AG08395 (cell line): ENCODE results near the gene PXT1.
A peak's percentile ranks its signal among the peaks of the same experiment; 100 is the strongest.
"Not testable (repeated sequence)": the region's sequence is repeated elsewhere in the genome, so short reads cannot be mapped to it uniquely, and the experiment has no call there.

Experiments used
- DNase-seq: peaks from one replicate; pipeline ENCODE4 v3.0.0; 2012; ENCODE audit warnings: mixed read lengths, low spot score

The PXT1 gene

DNA sequence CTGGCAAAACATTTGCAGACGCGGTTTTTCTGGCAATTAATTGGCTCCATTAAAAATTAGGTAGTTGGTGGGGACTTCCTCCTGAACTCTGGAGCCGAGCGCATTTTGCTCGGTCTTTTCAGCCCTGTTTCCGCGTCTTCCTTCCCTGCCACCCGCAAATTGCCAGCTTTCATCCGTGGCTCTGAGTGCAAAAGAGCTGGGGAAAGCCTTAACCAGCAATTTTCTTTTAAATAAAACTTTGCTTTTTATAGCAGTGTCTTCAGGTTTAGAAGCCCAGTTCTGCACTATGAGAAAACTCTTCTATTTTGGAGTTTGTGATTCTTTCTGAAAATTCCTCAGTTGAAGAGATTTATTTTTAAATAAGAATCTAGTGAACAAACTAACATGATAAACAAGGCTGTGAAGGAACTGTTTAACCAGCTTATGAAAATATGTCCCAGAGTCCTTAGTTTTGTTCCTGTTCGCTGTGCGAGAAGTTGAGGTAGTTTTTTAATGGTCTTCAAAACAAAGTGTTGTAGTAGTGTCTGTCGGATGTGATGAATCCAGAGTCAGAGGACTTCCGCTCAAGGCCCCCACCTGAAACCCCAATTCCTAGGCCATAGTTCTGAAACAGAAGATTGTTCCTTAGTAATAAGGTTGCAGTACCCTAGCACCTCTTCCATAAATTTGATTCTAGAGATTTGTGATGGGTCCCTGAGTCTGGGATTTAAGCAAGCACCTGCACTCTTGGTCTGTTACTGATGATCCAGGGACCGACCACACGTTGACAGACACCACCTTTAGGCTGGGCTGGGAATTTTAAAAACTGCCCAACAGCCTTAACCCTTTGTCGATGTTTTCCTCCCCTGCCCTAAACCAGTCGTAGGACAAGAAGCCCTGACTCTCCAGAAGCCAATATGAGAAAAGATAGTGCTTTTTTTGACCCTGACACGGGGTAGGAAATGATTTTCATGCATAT is 1.1 kb upstream of the PXT1 start:
- no peak for DNase-seq

- no peak for DNase-seq
These were observed 467 bp downstream of the PXT1 start for GRCh38 chr6:36442103-36442670.

DNA sequence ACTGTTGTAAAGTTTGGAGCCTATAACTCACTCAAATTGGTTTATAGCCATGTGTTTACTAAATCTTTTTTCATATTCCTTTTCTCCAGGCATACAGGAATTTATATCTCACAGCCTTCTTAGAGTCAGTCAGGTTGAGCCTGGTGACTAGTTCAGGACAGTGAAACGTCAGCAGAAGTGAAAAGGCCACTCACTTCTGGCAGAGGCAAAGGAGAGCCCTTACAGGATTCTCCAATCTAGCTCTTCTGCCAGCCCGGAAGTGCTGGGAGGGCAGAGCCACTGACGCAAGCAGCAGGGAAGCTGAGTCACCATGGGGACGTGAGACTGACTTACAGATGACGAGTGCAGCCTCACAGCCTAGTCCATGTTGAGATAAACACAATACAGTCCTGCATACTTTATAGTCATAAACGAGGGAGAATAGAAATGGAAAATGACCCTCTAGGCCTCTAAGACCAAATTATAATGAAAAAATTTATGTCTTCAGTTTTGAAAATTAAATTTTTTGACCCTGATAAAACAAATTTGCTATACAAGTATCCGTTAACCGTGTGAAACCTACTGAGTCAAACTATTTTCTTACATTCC is 1.3 kb downstream of the PXT1 start:
- DNase-seq = peak; percentile 97

DNA sequence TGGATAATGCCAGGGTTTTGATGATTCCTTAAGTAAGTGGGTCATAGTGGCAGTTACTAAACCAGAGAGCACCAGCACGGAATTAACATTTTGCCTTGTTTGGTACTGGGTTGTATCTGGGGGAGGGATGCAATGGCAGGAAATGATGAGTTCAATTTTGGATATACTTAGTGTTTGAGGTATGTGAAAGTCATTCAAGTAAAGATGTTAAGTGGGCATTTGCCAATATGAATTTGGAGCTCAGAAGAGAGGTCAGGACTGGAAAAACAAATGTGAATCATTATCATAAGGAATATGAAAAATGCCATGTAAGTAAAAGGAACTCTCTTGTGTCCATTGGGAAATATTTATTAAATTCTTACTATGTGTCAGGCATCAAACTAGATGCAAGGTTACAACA is 6.2 kb downstream of the PXT1 start:
- peak; percentile 26 for DNase-seq

- DNase-seq = peak; percentile 41
These were observed 10.4 kb downstream of the PXT1 start for GRCh38 chr6:36432151-36432671.

- no peak for DNase-seq
These were observed 11.5 kb downstream of the PXT1 start for GRCh38 chr6:36431197-36431596.

GRCh38 chr6:36430351-36430750 is 12.3 kb downstream of the PXT1 start:
- DNase-seq = no peak

- no peak for DNase-seq
These were observed 13.7 kb downstream of the PXT1 start for GRCh38 chr6:36428911-36429310.

DNA sequence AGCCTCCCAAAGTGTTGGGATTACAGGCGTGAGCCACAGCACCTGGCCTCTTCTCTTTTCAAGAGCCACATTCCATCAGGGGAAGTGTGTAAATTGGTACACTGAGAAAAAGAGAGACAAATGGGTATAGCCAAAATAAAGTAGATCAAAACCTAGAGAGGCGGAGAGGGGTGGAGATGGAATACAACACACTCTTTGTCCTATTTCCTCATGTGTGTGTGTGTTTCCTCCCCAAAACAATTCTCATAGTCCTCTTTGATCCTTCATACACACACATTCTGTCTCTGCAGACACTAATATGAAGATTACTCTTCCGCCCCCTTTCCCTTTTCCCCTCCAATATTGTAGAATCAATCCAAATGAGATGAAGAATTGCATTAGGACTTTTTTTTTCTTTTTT is 16.0 kb downstream of the PXT1 start:
- no peak for DNase-seq

DNA sequence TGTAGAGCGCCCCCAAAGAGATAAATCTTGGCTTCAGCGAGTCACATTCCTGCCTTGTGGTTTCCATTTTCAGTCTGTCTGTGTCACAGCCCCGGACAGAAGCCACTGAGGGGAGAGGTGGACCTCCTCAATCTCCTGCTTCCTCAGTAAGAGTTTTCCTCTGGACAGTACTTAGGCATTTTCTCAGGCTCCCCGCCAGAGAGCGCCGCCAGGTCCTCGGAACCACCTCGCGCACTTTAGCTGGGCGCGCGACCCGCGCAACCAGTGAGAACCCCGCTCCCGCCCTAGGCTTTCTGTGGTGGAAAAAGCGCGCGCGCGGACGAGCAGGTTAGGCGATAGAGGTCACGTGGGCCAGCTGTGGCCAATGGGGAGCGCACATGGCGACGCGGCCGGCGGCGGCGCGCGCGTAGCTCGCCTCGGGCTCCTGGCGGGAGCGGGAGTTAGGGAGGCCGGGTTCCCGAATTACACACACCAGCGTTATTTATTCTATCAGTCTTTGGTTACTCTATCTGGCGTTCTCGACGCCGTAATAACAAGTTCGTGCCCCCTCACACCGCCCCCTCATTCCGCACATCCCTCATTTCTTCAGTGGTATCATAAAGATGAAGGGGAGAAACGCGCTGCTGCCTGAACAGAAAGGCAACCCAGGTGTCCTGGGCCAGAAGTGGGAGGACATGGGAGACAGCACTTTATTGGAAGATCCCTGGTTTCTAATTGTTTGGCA is 19.4 kb downstream of the PXT1 start:
- DNase-seq = peak; percentile 99

- DNase-seq = no peak
These were observed 19.9 kb downstream of the PXT1 start for GRCh38 chr6:36422714-36423100.

GRCh38 chr6:36419310-36419709 is 23.3 kb downstream of the PXT1 start:
- DNase-seq = no peak

DNA sequence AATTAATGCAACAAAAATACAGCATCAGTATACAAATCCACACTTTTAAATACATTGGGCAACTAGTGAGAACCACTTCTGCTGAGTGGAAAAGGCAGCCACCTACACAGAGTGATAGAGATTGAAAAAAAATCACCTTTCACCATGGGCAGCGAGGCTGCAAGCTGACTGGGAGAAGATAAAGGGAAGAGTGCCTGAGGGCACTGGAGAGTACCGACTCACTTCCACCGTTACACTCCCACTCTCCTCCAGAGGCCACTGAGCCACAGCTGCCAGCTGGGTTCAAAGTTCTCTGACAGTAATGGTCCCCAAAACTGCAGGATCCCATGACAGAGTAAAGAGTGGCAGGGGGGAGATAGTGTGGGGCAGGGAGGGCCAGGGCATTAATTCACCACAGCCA is 24.1 kb downstream of the PXT1 start:
- DNase-seq = no peak

- peak; percentile 22 for DNase-seq
These were observed 28.2 kb downstream of the PXT1 start for GRCh38 chr6:36414481-36414880.

- no peak for DNase-seq
These were observed 28.9 kb downstream of the PXT1 start for GRCh38 chr6:36413489-36414480.

GRCh38 chr6:36409718-36410117 is 32.9 kb downstream of the PXT1 start:
- DNase-seq = not testable (repeated sequence)

- DNase-seq = no peak
These were observed 38.5 kb downstream of the PXT1 start for GRCh38 chr6:36404164-36404563.

DNA sequence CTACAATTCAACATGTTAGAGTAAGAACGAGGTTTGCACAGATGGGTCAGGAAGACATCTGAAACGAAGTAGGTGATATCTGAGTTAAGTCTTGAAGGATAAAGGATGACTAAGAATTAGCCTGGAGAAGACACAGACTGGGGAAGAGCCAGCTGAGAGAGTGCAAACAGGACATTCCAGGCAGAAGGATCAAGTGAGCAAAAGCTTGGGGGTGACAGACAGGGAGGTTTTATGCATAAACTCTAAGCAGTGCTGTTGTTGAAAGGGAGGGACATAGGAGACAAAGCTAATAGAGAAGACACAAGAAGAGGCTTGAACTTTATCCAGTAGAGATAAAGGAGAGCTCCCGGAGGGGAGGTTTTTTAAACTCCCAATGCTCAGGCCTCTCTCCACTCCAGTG is 40.2 kb downstream of the PXT1 start:
- no peak for DNase-seq

DNA sequence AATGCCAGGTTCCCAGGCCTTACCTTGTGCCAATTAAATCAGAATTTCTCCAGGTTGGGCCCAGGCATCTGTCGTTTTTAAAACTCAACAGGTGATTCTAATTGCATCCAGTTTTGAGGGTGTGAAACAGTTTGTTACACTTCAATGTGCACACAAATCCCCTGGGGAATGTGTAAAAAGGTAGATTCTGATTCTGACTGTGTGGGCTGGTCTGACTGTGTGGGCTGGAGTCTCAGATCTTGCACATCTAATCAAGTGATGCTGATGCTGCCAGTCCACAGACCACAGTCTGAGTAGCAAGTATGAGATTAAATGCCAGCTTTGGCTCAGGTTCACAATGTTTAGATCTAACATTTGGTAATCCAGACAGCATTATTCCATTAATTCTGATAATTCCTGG is 42.7 kb downstream of the PXT1 start:
- no peak for DNase-seq

- DNase-seq = no peak
These were observed 50.0 kb downstream of the PXT1 start for GRCh38 chr6:36392621-36393020.

DNA sequence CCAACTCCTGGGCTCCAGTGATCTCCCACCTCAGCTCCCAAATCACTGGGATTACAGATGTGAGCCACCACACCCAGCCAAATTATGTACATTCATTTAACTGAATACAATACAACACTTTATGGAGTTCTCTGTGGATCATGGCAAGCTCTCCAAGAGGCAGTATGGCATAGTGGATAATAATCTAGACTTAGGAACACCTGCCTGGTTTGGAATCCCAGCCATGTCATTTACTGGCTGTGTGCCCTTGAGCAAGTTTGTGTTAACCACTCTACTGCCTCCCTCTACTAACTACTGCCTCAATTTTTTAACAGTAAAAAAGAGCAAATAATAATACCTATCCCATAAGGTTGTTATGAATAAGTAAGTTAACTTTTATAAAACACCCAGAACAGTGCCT is 53.3 kb downstream of the PXT1 start:
- DNase-seq = no peak
